ENCODE data around the gene SH2D4B.

The SH2D4B gene

GRCh38 chr10:80504897-80505465 lies 32.7 kb upstream of the SH2D4B start:
- no peak overlapping the region for H3K4me3 ChIP-seq (IDR thresholded peaks at IDR 0.05; ENCODE audit: insufficient read depth, low read depth, low read length)
- no peak overlapping the region for H3K4me2 ChIP-seq
- 0 out of 2 replicates have a peak overlapping the region, but pooled peaks have one; percentile 1 for H2AFZ ChIP-seq (ENCODE audit: low read depth)
- H3K36me3 ChIP-seq (ENCODE audit: insufficient read depth): no peaks in the 10 kb centered on the region
- TF ChIP-seq, protein P1, sequence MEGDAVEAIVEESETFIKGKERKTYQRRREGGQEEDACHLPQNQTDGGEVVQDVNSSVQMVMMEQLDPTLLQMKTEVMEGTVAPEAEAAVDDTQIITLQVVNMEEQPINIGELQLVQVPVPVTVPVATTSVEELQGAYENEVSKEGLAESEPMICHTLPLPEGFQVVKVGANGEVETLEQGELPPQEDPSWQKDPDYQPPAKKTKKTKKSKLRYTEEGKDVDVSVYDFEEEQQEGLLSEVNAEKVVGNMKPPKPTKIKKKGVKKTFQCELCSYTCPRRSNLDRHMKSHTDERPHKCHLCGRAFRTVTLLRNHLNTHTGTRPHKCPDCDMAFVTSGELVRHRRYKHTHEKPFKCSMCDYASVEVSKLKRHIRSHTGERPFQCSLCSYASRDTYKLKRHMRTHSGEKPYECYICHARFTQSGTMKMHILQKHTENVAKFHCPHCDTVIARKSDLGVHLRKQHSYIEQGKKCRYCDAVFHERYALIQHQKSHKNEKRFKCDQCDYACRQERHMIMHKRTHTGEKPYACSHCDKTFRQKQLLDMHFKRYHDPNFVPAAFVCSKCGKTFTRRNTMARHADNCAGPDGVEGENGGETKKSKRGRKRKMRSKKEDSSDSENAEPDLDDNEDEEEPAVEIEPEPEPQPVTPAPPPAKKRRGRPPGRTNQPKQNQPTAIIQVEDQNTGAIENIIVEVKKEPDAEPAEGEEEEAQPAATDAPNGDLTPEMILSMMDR (conservative IDR thresholded peaks at IDR 0.05; ENCODE audit: low read depth, low read length): no peak
- no peaks in the 10 kb centered on the region for H3K27me3 ChIP-seq (ENCODE audit: insufficient read depth, low read depth)
- no peak overlapping the region for H3K27ac ChIP-seq
- H3K79me2 ChIP-seq (ENCODE audit: insufficient read depth, low read depth): no peaks in the 10 kb centered on the region
- H4K20me1 ChIP-seq (ENCODE audit: insufficient read depth): no peaks in the 10 kb centered on the region
- no peaks in the 10 kb centered on the region for H3K4me1 ChIP-seq (ENCODE audit: low read depth, poor library complexity, severe bottlenecking)
- no peak overlapping the region for H3K9ac ChIP-seq

GRCh38 chr10:80506189-80506575 lies 31.5 kb upstream of the SH2D4B start:
- no peak overlapping the region for H2AFZ ChIP-seq (ENCODE audit: low read depth)

DNA sequence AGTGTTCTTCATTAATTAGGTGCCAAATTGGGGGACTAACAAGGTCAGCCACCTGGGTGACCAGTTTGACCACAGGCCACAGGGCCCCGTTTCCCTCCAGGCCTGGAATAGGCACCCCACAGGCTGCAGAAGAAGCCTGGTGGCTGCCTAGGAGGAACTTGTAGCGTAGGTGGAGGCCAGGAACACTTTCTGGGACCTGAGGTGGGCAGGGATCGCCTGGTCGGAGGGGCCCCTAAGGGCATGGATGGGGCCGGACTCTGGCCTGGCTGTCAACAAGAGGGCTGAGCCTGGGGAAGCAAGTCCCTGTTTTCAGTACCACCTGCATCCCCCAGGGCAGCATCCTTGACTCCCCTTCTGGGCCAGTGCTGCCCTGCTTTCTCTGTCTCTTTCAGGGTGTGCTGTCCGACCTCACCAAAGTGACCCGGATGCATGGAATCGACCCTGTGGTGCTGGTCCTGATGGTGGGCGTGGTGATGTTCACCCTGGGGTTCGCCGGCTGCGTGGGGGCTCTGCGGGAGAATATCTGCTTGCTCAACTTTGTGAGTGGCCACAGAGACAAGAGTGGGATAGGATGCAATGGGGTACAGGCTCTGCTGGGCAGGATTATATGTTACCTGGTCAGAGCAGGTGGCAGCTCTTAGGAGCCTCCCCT lies 30.7 kb upstream of the SH2D4B start:
- Histone ChIP-seq H2AFZ (ENCODE audit: low read depth) (no peak overlapping the region), H3K4me3 (IDR thresholded peaks at IDR 0.05; ENCODE audit: insufficient read depth, low read depth, low read length) (no peak overlapping the region), H3K36me3 (ENCODE audit: insufficient read depth) (no peaks in the 10 kb centered on the region), H3K79me2 (ENCODE audit: insufficient read depth, low read depth) (no peaks in the 10 kb centered on the region), H3K27ac (no peak overlapping the region), H3K4me1 (ENCODE audit: low read depth, poor library complexity, severe bottlenecking) (no peaks in the 10 kb centered on the region), H3K27me3 (ENCODE audit: insufficient read depth, low read depth) (no peaks in the 10 kb centered on the region), H3K9ac (no peak overlapping the region), H3K4me2 (no peak overlapping the region), H4K20me1 (ENCODE audit: insufficient read depth) (no peaks in the 10 kb centered on the region)
- TF ChIP-seq, protein P1 (conservative IDR thresholded peaks at IDR 0.05; ENCODE audit: low read depth, low read length): no peak

More at GRCh38 chr10:80506189-80506575, 31.5 kb upstream of the SH2D4B start:
- no peaks in the 10 kb centered on the region for H3K36me3 ChIP-seq (ENCODE audit: insufficient read depth)
- no peaks in the 10 kb centered on the region for H4K20me1 ChIP-seq (ENCODE audit: insufficient read depth)
- no peak overlapping the region for H3K4me2 ChIP-seq
- no peaks in the 10 kb centered on the region for H3K4me1 ChIP-seq (ENCODE audit: low read depth, poor library complexity, severe bottlenecking)
- H3K9ac ChIP-seq: no peak overlapping the region
- no peaks in the 10 kb centered on the region for H3K27me3 ChIP-seq (ENCODE audit: insufficient read depth, low read depth)
- no peak overlapping the region for H3K4me3 ChIP-seq (IDR thresholded peaks at IDR 0.05; ENCODE audit: insufficient read depth, low read depth, low read length)
- no peak overlapping the region for H3K27ac ChIP-seq
- no peaks in the 10 kb centered on the region for H3K79me2 ChIP-seq (ENCODE audit: insufficient read depth, low read depth)
- TF ChIP-seq, protein P1 (conservative IDR thresholded peaks at IDR 0.05; ENCODE audit: low read depth, low read length): no peak

DNA sequence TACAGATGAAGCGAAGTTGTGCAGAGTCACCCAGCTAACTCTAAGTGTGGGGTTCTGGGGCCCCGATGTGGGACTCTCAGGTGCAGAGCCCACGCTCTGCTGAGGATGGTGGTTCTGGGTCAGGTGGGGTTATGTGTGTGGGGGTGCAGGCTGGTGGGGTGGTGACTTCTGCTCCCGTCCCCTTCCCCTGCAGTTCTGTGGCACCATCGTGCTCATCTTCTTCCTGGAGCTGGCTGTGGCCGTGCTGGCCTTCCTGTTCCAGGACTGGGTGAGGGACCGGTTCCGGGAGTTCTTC lies 28.6 kb upstream of the SH2D4B start:
- Histone ChIP-seq H3K79me2 (ENCODE audit: insufficient read depth, low read depth) (no peaks in the 10 kb centered on the region), H3K4me3 (IDR thresholded peaks at IDR 0.05; ENCODE audit: insufficient read depth, low read depth, low read length) (no peak overlapping the region), H2AFZ (ENCODE audit: low read depth) (no peak overlapping the region), H3K27ac (no peak overlapping the region), H3K9ac (no peak overlapping the region), H3K4me1 (ENCODE audit: low read depth, poor library complexity, severe bottlenecking) (no peaks in the 10 kb centered on the region), H3K36me3 (ENCODE audit: insufficient read depth) (no peaks in the 10 kb centered on the region), H3K27me3 (ENCODE audit: insufficient read depth, low read depth) (no peaks in the 10 kb centered on the region), H3K4me2 (no peak overlapping the region), H4K20me1 (ENCODE audit: insufficient read depth) (no peaks in the 10 kb centered on the region)
- TF ChIP-seq, protein P1 (conservative IDR thresholded peaks at IDR 0.05; ENCODE audit: low read depth, low read length): no peak
